ENCODE results near the gene MYH15.

Gene MYH15

GRCh38 chr3:108352176-108352575 is 158.2 kb downstream of the MYH15 start:
- TF ChIP-seq CTCF (IDR thresholded peaks at IDR 0.05), result no peak
- no peaks in the 10 kb centered on the region for H3K9me3 ChIP-seq (ENCODE audit: control insufficient read depth, low read length)
- no peak overlapping the region for H3K4me3 ChIP-seq (ENCODE audit: low read depth, low read length)
- H3K79me2 ChIP-seq, result no peaks in the 10 kb centered on the region
- H3K4me1 ChIP-seq, result no peaks in the 10 kb centered on the region
- no peak overlapping the region for H3K27ac ChIP-seq
- H3K9ac ChIP-seq, result no peak overlapping the region
- no peak overlapping the region for H3K4me2 ChIP-seq (ENCODE audit: low read length)
- no peak overlapping the region for H2AFZ ChIP-seq
- peaks cover 3% of the 10 kb centered on the region for H3K36me3 ChIP-seq (ENCODE audit: control insufficient read depth, insufficient read depth, low read length)
- H3K27me3 ChIP-seq (ENCODE audit: control insufficient read depth, insufficient read depth, low read length), result no peaks in the 10 kb centered on the region

- no peaks in the 10 kb centered on the region for H3K27me3 ChIP-seq (ENCODE audit: control insufficient read depth, insufficient read depth, low read length)
- H3K79me2 ChIP-seq, result no peaks in the 10 kb centered on the region
- H3K27ac ChIP-seq, result no peak overlapping the region
- H3K36me3 ChIP-seq (ENCODE audit: control insufficient read depth, insufficient read depth, low read length), result peaks cover 3% of the 10 kb centered on the region
- no peak overlapping the region for H2AFZ ChIP-seq
- H3K9ac ChIP-seq, result no peak overlapping the region
- TF ChIP-seq CTCF (IDR thresholded peaks at IDR 0.05), result no peak
- H3K4me2 ChIP-seq (ENCODE audit: low read length), result no peak overlapping the region
- no peak overlapping the region for H3K4me3 ChIP-seq (ENCODE audit: low read depth, low read length)
- no peaks in the 10 kb centered on the region for H3K9me3 ChIP-seq (ENCODE audit: control insufficient read depth, low read length)
- H3K4me1 ChIP-seq, result no peaks in the 10 kb centered on the region
These were observed 163.8 kb downstream of the MYH15 start for GRCh38 chr3:108346301-108347227.

- no peaks in the 10 kb centered on the region for H3K4me1 ChIP-seq
- TF ChIP-seq CTCF (IDR thresholded peaks at IDR 0.05), result no peak
- H3K27ac ChIP-seq, result no peak overlapping the region
- H3K4me3 ChIP-seq (ENCODE audit: low read depth, low read length), result no peak overlapping the region
- H3K36me3 ChIP-seq (ENCODE audit: control insufficient read depth, insufficient read depth, low read length), result peaks cover 3% of the 10 kb centered on the region
- H3K79me2 ChIP-seq, result no peaks in the 10 kb centered on the region
- no peaks in the 10 kb centered on the region for H3K9me3 ChIP-seq (ENCODE audit: control insufficient read depth, low read length)
- no peak overlapping the region for H2AFZ ChIP-seq
- H3K27me3 ChIP-seq (ENCODE audit: control insufficient read depth, insufficient read depth, low read length), result no peaks in the 10 kb centered on the region
- no peak overlapping the region for H3K9ac ChIP-seq
- no peak overlapping the region for H3K4me2 ChIP-seq (ENCODE audit: low read length)
These were observed 164.7 kb downstream of the MYH15 start for GRCh38 chr3:108345492-108346205.

GRCh38 chr3:108343491-108343890 is 166.9 kb downstream of the MYH15 start:
- no peak for TF ChIP-seq CTCF (IDR thresholded peaks at IDR 0.05)
- no peak overlapping the region for H3K4me2 ChIP-seq (ENCODE audit: low read length)
- peaks cover 3% of the 10 kb centered on the region for H3K36me3 ChIP-seq (ENCODE audit: control insufficient read depth, insufficient read depth, low read length)
- H3K4me3 ChIP-seq (ENCODE audit: low read depth, low read length), result no peak overlapping the region
- H3K27me3 ChIP-seq (ENCODE audit: control insufficient read depth, insufficient read depth, low read length), result no peaks in the 10 kb centered on the region
- H3K9ac ChIP-seq, result no peak overlapping the region
- no peak overlapping the region for H2AFZ ChIP-seq
- H3K27ac ChIP-seq, result no peak overlapping the region
- H3K79me2 ChIP-seq, result no peaks in the 10 kb centered on the region
- no peaks in the 10 kb centered on the region for H3K4me1 ChIP-seq
- no peaks in the 10 kb centered on the region for H3K9me3 ChIP-seq (ENCODE audit: control insufficient read depth, low read length)
